ENCODE data around the gene ATXN10.
"Not testable (repeated sequence)": the region's sequence is repeated elsewhere in the genome, so short reads cannot be mapped to it uniquely, and the experiment has no call there.

Gene ATXN10

DNA sequence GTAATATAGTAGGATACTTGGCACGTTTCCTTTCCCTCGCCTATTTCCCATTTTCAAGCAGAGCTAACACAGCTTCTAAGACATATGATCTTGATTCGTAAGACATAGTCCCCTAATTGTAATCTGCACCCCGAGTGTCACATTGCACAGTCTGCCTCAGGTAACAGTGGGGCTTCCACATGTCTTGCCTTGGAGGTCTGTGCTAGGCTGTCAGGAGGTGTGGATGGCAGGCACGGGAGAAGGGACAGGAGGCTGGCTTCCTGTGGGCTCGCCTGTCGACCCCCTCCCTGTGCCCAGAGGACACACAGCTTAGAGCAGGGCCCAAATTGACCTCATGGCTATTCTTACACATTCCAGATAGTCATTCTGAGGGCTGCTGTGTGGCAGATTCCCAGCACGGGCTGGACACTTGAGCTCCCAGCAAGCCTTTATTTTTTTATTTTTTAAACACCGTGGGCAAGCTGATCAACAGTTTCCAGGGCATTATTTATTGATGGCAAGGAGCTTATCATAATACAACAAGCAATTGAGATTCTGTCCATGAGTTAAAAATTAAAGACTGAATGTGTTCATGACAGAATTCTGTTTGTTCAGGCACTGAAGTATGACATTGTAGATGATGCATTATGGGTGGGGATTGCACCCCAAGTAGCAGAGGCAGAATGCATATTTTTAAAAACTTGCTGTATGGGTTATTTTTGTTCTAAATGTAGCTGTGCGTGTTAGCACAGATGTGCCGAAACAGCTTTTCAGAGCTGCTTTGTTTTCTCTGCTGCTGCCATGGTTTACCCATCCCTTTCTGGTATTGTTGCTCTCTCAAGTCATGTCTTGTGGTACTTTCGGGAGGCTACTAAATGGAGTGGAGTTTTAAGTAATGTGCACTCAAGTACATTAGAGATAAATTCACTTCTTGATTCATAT, 113.0 kb downstream of the ATXN10 start:
- no peak for DNase-seq (ENCODE audit: low read depth in 2 of 2)

GRCh38 chr22:45785458-45785857, 113.8 kb downstream of the ATXN10 start:
- no peak for DNase-seq (ENCODE audit: low read depth in 2 of 2)

GRCh38 chr22:45786726-45787125, 115.1 kb downstream of the ATXN10 start:
- no peak for DNase-seq (ENCODE audit: low read depth in 2 of 2)

DNA sequence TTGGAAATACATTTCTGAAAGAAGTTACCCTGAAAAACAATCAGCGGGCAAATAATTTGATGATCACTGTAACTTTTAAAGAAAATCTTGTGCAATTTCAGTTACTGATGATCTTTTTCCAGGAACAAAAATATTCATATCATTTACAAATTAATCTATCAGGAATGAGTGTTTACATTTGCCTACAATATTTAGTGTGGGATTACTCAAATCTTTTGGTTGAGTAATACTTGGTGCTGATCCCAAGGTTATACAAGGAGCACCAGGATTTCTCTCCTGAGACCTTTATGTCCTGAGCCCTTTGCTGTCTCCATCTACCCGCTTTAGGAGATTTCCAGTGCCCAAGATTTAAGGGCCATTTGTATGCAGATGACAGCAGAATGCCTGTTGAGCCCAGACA, 116.1 kb downstream of the ATXN10 start:
- DNase-seq (ENCODE audit: low read depth in 2 of 2), result no peak

GRCh38 chr22:45788522-45788921, 116.9 kb downstream of the ATXN10 start:
- no peak for DNase-seq (ENCODE audit: low read depth in 2 of 2)

DNA sequence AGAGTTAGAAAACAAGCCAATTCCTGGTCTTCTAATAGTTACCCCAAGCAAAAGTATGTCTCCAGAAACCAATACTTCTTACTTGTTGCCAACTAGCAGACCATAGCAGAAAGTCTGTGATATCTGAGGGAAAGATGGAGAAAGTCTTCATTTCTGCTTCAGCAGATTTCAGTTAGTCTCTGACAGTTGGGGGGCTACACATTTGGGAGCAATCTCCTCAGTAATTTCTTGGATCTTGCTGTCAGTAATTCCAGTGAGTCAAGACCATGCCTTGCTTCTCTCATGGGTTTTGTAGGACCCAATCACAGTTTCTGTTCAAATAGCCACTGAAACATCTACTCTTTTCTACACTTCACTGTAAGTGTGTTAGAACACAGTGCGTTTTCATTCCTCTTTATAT, 118.8 kb downstream of the ATXN10 start:
- no peak for DNase-seq (ENCODE audit: low read depth in 2 of 2)

DNA sequence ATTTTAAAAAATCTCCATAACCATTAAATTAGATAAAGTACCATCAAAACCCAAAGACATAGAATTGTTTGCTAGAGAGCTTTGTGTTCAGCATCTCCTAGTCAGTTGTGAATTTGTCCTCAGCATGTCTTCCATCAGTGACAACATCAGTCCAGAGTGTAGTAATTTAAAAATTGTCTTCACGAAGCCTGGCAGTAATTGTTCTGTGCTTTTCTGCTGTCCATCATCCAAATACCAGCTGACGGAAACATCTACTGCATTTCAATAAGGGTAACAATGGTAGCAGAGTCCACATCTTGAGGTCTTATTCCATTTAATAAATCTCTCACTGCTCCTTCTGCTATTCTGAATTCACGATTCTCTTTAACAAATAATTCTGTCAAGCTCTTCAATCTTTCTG, 121.5 kb downstream of the ATXN10 start:
- DNase-seq (ENCODE audit: low read depth in 2 of 2), result no peak

DNA sequence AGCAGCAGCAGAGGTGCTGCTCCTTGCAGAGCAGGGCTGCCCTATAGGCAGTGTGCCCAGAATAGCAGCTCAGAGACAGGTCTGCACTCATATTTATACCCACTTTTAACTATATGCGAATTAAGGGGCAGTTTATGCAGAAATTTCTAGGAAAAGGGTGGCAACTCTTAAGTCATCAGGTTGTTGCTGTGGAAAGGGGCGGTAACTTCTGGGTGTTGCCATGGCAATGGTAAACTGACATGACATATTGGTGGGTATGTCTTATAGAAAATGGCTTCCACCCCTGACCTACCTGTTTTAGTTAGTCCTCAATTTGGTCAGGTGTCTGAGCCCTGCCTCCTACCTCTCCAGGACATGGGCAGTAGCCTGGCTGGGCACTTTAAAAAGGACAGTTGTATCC, 122.3 kb downstream of the ATXN10 start:
- DNase-seq (ENCODE audit: low read depth in 2 of 2), result no peak

GRCh38 chr22:45796009-45796408, 124.4 kb downstream of the ATXN10 start:
- not testable (repeated sequence) for DNase-seq (ENCODE audit: low read depth in 2 of 2)

DNA sequence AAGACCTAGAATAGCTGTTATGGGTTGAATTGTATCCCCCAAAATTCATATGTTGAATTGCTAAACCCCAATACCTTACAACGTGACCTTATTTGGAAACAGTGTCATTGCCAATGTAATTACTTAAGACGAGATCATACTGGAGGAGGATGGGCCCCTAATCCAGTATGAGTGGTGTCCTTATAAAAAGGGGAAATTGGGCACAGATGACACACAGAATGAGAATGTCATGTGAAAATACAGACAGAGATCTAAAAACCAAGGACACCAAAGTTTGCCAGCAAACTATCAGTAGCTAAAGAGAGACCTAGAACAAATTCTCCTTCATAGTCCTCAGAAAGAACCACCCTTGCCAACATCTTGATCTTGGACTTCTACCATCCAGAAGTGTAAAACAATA, 127.7 kb downstream of the ATXN10 start:
- no peak for DNase-seq (ENCODE audit: low read depth in 2 of 2)

GRCh38 chr22:45802054-45802453, 130.4 kb downstream of the ATXN10 start:
- DNase-seq (ENCODE audit: low read depth in 2 of 2), result no peak

DNA sequence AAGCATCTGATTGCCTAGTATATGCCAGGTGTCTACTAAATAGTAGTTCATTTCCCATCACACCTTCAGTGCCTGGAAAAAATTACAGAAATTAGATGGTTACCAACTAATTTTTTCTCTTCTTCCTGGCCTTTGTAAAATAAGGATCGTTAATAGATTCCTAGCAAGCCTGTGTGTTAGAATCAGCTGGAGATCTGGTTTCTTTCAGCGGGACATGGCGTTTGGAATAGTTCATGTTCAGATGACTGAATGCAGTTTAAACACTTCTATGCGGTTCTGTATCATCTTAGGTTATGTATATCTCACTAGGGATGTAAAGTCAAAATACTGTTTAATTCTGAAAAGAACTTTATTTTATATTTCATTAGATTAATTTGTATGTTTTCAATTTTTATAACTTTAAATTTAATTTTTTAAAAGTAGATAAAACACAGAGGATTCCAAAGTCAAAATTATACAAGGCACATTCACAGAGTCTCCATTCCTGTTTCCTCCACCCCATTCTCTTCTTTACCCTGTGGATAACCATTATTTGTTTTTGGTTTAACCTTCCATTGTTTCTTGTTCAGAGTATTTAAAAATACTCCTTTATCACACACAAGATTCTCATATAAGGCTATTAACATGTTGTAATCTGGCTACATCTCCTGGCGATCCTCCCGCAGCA, 132.8 kb downstream of the ATXN10 start:
- no peak for DNase-seq (ENCODE audit: low read depth in 2 of 2)

GRCh38 chr22:45804986-45805325, 133.3 kb downstream of the ATXN10 start:
- DNase-seq (ENCODE audit: low read depth in 2 of 2), result no peak

GRCh38 chr22:45805413-45805812, 133.8 kb downstream of the ATXN10 start:
- DNase-seq (ENCODE audit: low read depth in 2 of 2), result no peak

- DNase-seq (ENCODE audit: low read depth in 2 of 2), result no peak
These were observed 135.7 kb downstream of the ATXN10 start for GRCh38 chr22:45807156-45807915.

GRCh38 chr22:45812910-45813309, 141.3 kb downstream of the ATXN10 start:
- DNase-seq (ENCODE audit: low read depth in 2 of 2), result no peak

GRCh38 chr22:45814198-45814597, 142.6 kb downstream of the ATXN10 start:
- DNase-seq (ENCODE audit: low read depth in 2 of 2), result no peak

DNA sequence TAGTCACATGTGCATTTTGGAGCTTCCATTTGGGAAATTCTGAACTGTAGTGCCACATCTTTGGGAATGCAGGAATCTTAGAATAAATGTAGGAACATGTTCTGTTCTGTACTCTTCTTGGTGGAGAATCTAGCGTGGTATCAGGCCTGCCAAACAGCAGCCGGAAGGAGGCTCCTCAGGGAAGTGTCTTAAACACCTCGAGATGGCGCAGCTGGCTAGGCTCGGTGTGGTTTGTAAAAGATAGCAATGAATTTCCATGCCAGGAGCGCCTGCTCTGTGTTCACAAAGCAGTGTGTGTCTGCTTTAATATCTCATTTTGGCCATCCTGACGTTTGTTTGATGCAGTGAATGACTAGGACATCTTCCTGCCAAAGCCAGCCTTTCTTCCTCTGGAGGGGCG, 145.1 kb downstream of the ATXN10 start:
- no peak for DNase-seq (ENCODE audit: low read depth in 2 of 2)

DNA sequence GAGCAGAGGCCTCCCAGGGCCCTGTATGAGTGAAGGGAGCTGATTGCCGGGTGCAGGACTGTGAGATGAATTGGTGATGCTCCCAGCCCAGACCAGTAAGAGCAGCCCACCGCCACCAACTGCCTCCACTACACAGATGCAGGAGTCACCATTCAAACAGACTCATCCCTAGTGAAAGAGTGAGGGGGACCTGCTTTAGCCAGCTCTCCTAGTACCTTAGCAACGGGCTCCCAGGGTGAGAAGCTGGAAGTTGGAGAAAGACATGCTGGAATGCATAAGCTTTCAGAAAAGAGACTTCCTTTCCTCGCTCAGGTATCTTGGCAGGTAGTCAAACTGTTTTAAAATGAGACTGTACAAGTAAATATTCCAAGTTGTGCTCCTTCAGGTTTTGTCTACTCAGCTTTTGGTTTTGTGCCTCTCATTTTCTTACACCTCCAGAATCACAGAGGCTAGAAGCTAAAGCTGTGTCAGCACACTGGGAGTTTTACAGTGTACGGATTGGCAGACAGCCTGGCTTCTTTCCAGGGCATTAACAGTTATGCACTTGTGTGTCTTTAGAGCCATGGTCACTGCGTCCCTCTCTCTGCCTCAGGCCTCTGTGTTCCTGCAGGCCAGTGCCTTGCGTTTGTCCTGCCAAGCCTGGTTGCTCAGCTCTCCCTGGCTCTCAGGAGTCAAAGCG, 146.2 kb downstream of the ATXN10 start:
- no peak for DNase-seq (ENCODE audit: low read depth in 2 of 2)

- no peak for DNase-seq (ENCODE audit: low read depth in 2 of 2)
These were observed 146.9 kb downstream of the ATXN10 start for GRCh38 chr22:45818424-45819085.

DNA sequence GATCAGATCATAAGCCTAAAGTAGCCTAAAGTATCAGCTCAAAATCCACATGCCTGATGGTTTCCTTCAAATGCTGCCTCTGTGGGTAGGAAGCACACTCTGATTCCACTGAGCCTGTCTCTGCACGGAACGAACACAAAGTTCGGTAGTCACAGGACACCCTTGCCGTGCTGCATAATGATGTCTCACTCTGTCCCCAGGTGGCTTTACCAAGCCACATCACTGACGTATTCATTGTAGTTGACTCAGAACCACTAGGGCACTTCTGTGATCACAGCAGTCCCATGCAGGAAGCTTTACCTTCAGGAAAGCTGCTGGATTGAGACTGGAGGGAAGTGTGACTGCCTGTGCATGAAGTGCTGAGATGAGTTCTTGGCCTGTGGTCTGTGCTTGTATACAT, 147.7 kb downstream of the ATXN10 start:
- no peak for DNase-seq (ENCODE audit: low read depth in 2 of 2)
